PC-3 (cell line): Measurements from ENCODE around the gene CKB. TPM values are rescaled to one million over a fixed set of nuclear protein-coding genes. Genes with fewer than 3 reads are reported as not detected.

Source experiments
- ATAC-seq: fragments of 200-7000 bp; cut with Tn5 transposase; 2 replicates; pipeline ENCODE4 v1.9.1; 2020; ENCODE audit warnings: mild to moderate bottlenecking, moderate library complexity
- BruUV-seq: library from RNA; stranded (reverse); fragments of 400-500 nt; replicated peaks from 2 replicates; lab custom pipeline; 2021; lab: Mats Ljungman, UMichigan
- CTCF ChIA-PET: fragments of 300-600 bp; sonication (Branson Sonifier 250); formaldehyde crosslinking; loops from one replicate; lab custom pipeline; 2022; ENCODE audit warnings: antibody characterized with exemption; lab: Charles Lee
- POLR2A ChIA-PET: fragments of 300-600 bp; sonication (Branson Sonifier 250); formaldehyde crosslinking; loops from one replicate; lab custom pipeline; 2022; ENCODE audit warnings: antibody characterized with exemption; ENCODE audit not compliant: unreplicated experiment; lab: Charles Lee
- DNase-seq: peaks from one replicate; pipeline ENCODE4 v3.0.0-alpha.2; 2015
- H2AFZ ChIP-seq: fragments of 300-600 bp; sonication (generic); 2 replicates; pipeline ENCODE4 v1.6.0; 2016; ENCODE audit warnings: antibody characterized with exemption, low read length
- H3F3A ChIP-seq: fragments of 300-600 bp; sonication (generic); one replicate; pipeline ENCODE4 v1.6.0; 2017; ENCODE audit warnings: antibody characterized with exemption, low read length, control low read depth, mild to moderate bottlenecking; ENCODE audit not compliant: unreplicated experiment
- H3K27ac ChIP-seq: fragments of 300-600 bp; sonication (generic); 2 replicates; pipeline ENCODE4 v1.5.1; 2016; ENCODE audit warnings: mild to moderate bottlenecking, low read length
- H3K27me3 ChIP-seq: fragments of 300-600 bp; sonication (generic); 2 replicates; pipeline ENCODE4 v1.6.1; 2016; ENCODE audit warnings: low read length, mixed read lengths
- H3K36me3 ChIP-seq: fragments of 300-600 bp; sonication (generic); 2 replicates; pipeline ENCODE4 v1.6.1; 2016; ENCODE audit warnings: low read depth, mixed run types, low read length, mixed read lengths
- H3K4me1 ChIP-seq: fragments of 300-600 bp; sonication (generic); 2 replicates; pipeline ENCODE4 v1.5.1; 2016; ENCODE audit warnings: low read length; ENCODE audit not compliant: insufficient read depth
- H3K4me2 ChIP-seq: fragments of 300-600 bp; sonication (generic); 2 replicates; pipeline ENCODE4 v1.6.0; 2016; ENCODE audit warnings: low read length
- H3K4me3 ChIP-seq: fragments of 300-600 bp; sonication (generic); 2 replicates; pipeline ENCODE4 v1.5.1; 2016; ENCODE audit warnings: mild to moderate bottlenecking, low read length, mixed read lengths
- H3K79me2 ChIP-seq: fragments of 300-600 bp; sonication (generic); 2 replicates; pipeline ENCODE4 v1.6.1; 2017; ENCODE audit warnings: low read length, mixed read lengths
- H3K9ac ChIP-seq: fragments of 300-600 bp; sonication (generic); 2 replicates; pipeline ENCODE4 v1.6.0; 2016; ENCODE audit warnings: mild to moderate bottlenecking, low read length
- H3K9me2 ChIP-seq: fragments of 300-600 bp; sonication (generic); replicated peaks from 2 replicates; pipeline ENCODE4 v1.6.1; 2016; ENCODE audit warnings: mixed run types, low read length, mixed read lengths
- H3K9me3 ChIP-seq: fragments of 300-600 bp; sonication (generic); 2 replicates; pipeline ENCODE4 v1.6.1; 2016; ENCODE audit warnings: low read length, mixed read lengths
- H4K20me1 ChIP-seq: fragments of 300-600 bp; sonication (generic); 2 replicates; pipeline ENCODE4 v1.6.1; 2016; ENCODE audit warnings: low read length, mixed read lengths
- CTCF ChIP-seq: fragments of 300-600 bp; sonication (generic); conservative IDR thresholded peaks from 2 replicates; pipeline ENCODE4 v1.5.1; 2017; ENCODE audit warnings: antibody characterized with exemption, low read depth, mild to moderate bottlenecking, low read length
- EZH2 ChIP-seq: fragments of 300-600 bp; sonication (generic); IDR thresholded peaks from one replicate; pipeline ENCODE4 v1.6.1; 2017; ENCODE audit warnings: antibody characterized with exemption, mild to moderate bottlenecking, low read length; ENCODE audit not compliant: unreplicated experiment
- EZH2phosphoT487 ChIP-seq: fragments of 300-600 bp; sonication (generic); IDR thresholded peaks from 2 replicates; pipeline ENCODE4 v1.6.1; 2018; ENCODE audit warnings: mild to moderate bottlenecking, antibody characterized with exemption, low read length, borderline replicate concordance
- intact Hi-C: fragments of 100-400 bp; cut with micrococcal nuclease; formaldehyde crosslinking; loops from 2 replicates; pipeline ENCODE4 v1.9.0; 2023
- total RNA-seq: library from RNA; depleted of rRNA; stranded (reverse); fragments of >200 nt; gene quantifications from 2 replicates; pipeline ENCODE4 v1.2.3, GENCODE V29; 2014

CKB gene
- total RNA-seq, 1 experiment from 2014 or later, result 299 TPM

DNA sequence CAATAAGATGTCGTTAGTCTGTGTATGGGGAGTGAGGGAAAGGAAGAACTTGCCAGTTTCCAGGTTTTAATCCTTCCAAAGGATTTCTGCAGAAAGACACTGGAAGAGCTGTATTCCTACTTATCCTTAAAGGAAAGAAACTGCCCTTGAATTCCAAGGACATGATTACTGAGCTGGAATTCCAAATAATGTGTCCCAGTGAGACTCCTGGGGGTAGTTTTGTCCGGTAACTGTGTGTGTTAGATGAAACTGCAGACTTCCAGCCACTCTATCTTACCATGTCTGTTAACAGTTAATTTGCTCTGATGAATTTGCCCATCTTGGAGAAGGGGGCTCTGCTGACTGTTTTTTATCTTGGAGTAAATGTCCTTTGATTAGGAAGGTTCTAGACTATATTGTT lies 33.0 kb downstream of the CKB start:
- ChIA-PET POLR2A (no interaction called here), CTCF (no interaction called here)
- Histone ChIP-seq H3K27ac (no peak overlapping the region), H3F3A (no peaks in the 10 kb centered on the region), H3K36me3 (peaks cover 42% of the 10 kb centered on the region), H2AFZ (no peak overlapping the region), H3K79me2 (no peaks in the 10 kb centered on the region), H3K9ac (no peak overlapping the region), H4K20me1 (no peaks in the 10 kb centered on the region), H3K4me2 (no peak overlapping the region), H3K9me3 (no peaks in the 10 kb centered on the region), H3K4me3 (no peak overlapping the region), H3K27me3 (no peaks in the 10 kb centered on the region), H3K9me2 (no peaks in the 10 kb centered on the region), H3K4me1 (no peaks in the 10 kb centered on the region)
- ATAC-seq (no peak), DNase-seq (no peak)
- TF ChIP-seq EZH2 (no peak), CTCF (no peak), EZH2phosphoT487 (no peak)
- intact Hi-C loops, result no loop called here
- no TSS peak for BruUV-seq

DNA sequence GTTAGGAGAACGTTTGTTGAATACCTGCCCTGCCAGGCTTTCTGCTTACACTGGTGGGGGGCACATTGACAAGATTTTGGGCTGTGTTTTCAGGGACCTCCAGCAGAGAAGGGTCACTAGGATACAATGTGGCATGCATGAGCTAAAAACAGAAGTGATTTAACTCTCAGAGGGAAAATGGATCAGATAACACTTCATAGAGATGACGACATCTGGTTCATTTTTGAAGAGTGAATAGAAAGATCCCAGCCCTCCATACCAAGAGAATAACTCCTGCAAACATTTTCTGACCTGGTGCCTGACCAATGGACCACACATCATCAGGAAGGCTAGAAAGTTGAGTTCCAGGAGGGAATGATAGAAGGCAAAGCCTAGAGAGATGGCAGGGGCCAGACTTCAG lies 33.7 kb downstream of the CKB start:
- Histone ChIP-seq H3K4me3 (no peak overlapping the region), H3K36me3 (peaks cover 42% of the 10 kb centered on the region), H3K9ac (no peak overlapping the region), H2AFZ (no peak overlapping the region), H3K27me3 (no peaks in the 10 kb centered on the region), H3K9me3 (no peaks in the 10 kb centered on the region), H3K79me2 (no peaks in the 10 kb centered on the region), H3K4me1 (peaks cover 5% of the 10 kb centered on the region), H3K27ac (no peak overlapping the region), H3K4me2 (no peak overlapping the region), H3F3A (no peaks in the 10 kb centered on the region), H3K9me2 (no peaks in the 10 kb centered on the region), H4K20me1 (no peaks in the 10 kb centered on the region)
- intact Hi-C loops, result no loop called here
- no TSS peak for BruUV-seq
- ChIA-PET POLR2A (no interaction called here), CTCF (no interaction called here)
- TF ChIP-seq EZH2phosphoT487, result no peak
- TF ChIP-seq EZH2, result no peak
- no peak for TF ChIP-seq CTCF
- DNase-seq (no peak), ATAC-seq (no peak)

GRCh38 chr14:103488071-103488470 lies 34.6 kb downstream of the CKB start:
- no peak overlapping the region for H3K9ac ChIP-seq
- intact Hi-C loops, result no loop called here
- H3K4me1 ChIP-seq, result peaks cover 12% of the 10 kb centered on the region
- no peak overlapping the region for H3K4me3 ChIP-seq
- peaks cover 40% of the 10 kb centered on the region for H3K36me3 ChIP-seq
- no TSS peak for BruUV-seq
- no peaks in the 10 kb centered on the region for H3K9me3 ChIP-seq
- no peaks in the 10 kb centered on the region for H3K9me2 ChIP-seq
- peaks cover 1% of the 10 kb centered on the region for H3F3A ChIP-seq
- ATAC-seq (no peak), DNase-seq (no peak)
- no peak overlapping the region for H2AFZ ChIP-seq
- ChIA-PET CTCF (no interaction called here), POLR2A (no interaction called here)
- H3K4me2 ChIP-seq, result no peak overlapping the region
- H3K79me2 ChIP-seq, result no peaks in the 10 kb centered on the region
- H3K27me3 ChIP-seq, result no peaks in the 10 kb centered on the region
- no peaks in the 10 kb centered on the region for H4K20me1 ChIP-seq
- TF ChIP-seq EZH2phosphoT487 (no peak), EZH2 (no peak), CTCF (no peak)
- H3K27ac ChIP-seq, result no peak overlapping the region
